ENCODE data around the gene METTL8. TPM values are rescaled to one million over a fixed set of nuclear protein-coding genes. Genes with fewer than 3 reads are reported as not detected.

METTL8 gene
- total RNA-seq, 2 donors from 2014 or later, result 8.1 to 18.0 TPM

DNA sequence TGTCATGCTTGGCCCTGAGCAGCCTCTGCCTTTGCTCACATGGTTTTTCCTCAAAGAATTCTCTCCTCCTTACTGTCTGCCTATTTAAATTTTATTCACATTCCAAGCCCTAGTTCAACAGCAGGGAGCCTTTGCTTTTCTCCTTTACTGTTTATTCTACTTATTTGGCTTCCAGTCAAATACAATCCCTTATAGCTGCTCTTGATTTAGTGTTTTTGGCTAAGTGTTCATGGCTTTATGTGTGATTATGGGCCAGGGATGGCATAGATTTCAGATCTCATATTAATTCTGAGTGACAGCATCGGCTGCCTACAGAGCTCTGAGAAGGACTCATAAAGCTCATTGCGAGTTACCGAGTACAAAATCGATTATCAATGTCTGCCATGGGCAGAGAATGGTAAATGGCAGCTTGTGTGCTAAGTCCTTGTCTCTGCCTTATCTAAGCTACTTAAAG, 106.7 kb downstream of the METTL8 start:
- no peaks in the 10 kb centered on the region for H3K36me3 ChIP-seq
- 46% methylated on average over 4 of the region's 4 CpGs for WGBS
- DNase-seq (ENCODE audit: low spot score), result no peak
- intact Hi-C loops (cut with DNase I), result no loop called here
- no peaks in the 10 kb centered on the region for H3K4me1 ChIP-seq (replicated peaks)
- H3K27me3 ChIP-seq (replicated peaks; ENCODE audit: insufficient read depth), result no peaks in the 10 kb centered on the region
- no peak overlapping the region for H3K27ac ChIP-seq
- no peaks in the 10 kb centered on the region for H3K9me3 ChIP-seq
- TF ChIP-seq, protein P1, sequence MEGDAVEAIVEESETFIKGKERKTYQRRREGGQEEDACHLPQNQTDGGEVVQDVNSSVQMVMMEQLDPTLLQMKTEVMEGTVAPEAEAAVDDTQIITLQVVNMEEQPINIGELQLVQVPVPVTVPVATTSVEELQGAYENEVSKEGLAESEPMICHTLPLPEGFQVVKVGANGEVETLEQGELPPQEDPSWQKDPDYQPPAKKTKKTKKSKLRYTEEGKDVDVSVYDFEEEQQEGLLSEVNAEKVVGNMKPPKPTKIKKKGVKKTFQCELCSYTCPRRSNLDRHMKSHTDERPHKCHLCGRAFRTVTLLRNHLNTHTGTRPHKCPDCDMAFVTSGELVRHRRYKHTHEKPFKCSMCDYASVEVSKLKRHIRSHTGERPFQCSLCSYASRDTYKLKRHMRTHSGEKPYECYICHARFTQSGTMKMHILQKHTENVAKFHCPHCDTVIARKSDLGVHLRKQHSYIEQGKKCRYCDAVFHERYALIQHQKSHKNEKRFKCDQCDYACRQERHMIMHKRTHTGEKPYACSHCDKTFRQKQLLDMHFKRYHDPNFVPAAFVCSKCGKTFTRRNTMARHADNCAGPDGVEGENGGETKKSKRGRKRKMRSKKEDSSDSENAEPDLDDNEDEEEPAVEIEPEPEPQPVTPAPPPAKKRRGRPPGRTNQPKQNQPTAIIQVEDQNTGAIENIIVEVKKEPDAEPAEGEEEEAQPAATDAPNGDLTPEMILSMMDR (IDR thresholded peaks at IDR 0.05), result no peak
- TF ChIP-seq POLR2A (IDR thresholded peaks at IDR 0.05) (no peak), POLR2AphosphoS5 (IDR thresholded peaks at IDR 0.05) (no peak)
- no peak overlapping the region for H3K4me3 ChIP-seq

GRCh38 chr2:171325886-171326585, 107.8 kb downstream of the METTL8 start:
- no peaks in the 10 kb centered on the region for H3K4me1 ChIP-seq (replicated peaks)
- TF ChIP-seq POLR2A (IDR thresholded peaks at IDR 0.05) (no peak), POLR2AphosphoS5 (IDR thresholded peaks at IDR 0.05) (no peak)
- TF ChIP-seq, protein P1 (IDR thresholded peaks at IDR 0.05), result no peak
- DNase-seq (ENCODE audit: low spot score), result no peak
- no peak overlapping the region for H3K4me3 ChIP-seq
- intact Hi-C loops (cut with DNase I), result no loop called here
- H3K27me3 ChIP-seq (replicated peaks; ENCODE audit: insufficient read depth), result no peaks in the 10 kb centered on the region
- WGBS, result 91% methylated on average over 4 of the region's 4 CpGs
- H3K27ac ChIP-seq, result no peak overlapping the region
- H3K9me3 ChIP-seq, result no peaks in the 10 kb centered on the region
- no peaks in the 10 kb centered on the region for H3K36me3 ChIP-seq

GRCh38 chr2:171323971-171324528, 109.7 kb downstream of the METTL8 start:
- TF ChIP-seq POLR2AphosphoS5 (IDR thresholded peaks at IDR 0.05) (no peak), POLR2A (IDR thresholded peaks at IDR 0.05) (no peak)
- TF ChIP-seq, protein P1 (IDR thresholded peaks at IDR 0.05), result no peak
- H3K27ac ChIP-seq, result no peak overlapping the region
- intact Hi-C loops (cut with DNase I), result no loop called here
- no peaks in the 10 kb centered on the region for H3K36me3 ChIP-seq
- H3K27me3 ChIP-seq (replicated peaks; ENCODE audit: insufficient read depth), result no peaks in the 10 kb centered on the region
- DNase-seq (ENCODE audit: low spot score), result no peak
- H3K4me3 ChIP-seq, result no peak overlapping the region
- H3K4me1 ChIP-seq (replicated peaks), result no peaks in the 10 kb centered on the region
- no peaks in the 10 kb centered on the region for H3K9me3 ChIP-seq
- WGBS, result 83% methylated on average over 5 of the region's 5 CpGs

- no peaks in the 10 kb centered on the region for H3K4me1 ChIP-seq (replicated peaks)
Measured at GRCh38 chr2:171322928-171323327, 110.9 kb downstream of the METTL8 start.

More at GRCh38 chr2:171322928-171323327, 110.9 kb downstream of the METTL8 start:
- Histone ChIP-seq H3K9me3 (no peaks in the 10 kb centered on the region), H3K4me3 (no peak overlapping the region), H3K36me3 (no peaks in the 10 kb centered on the region), H3K27me3 (replicated peaks; ENCODE audit: insufficient read depth) (no peaks in the 10 kb centered on the region), H3K27ac (no peak overlapping the region)
- 98% methylated on average over 4 of the region's 4 CpGs for WGBS
- intact Hi-C loops (cut with DNase I), result no loop called here
- DNase-seq (ENCODE audit: low spot score), result no peak
- TF ChIP-seq POLR2AphosphoS5 (IDR thresholded peaks at IDR 0.05), result no peak
- TF ChIP-seq, protein P1 (IDR thresholded peaks at IDR 0.05), result no peak
- TF ChIP-seq POLR2A (IDR thresholded peaks at IDR 0.05), result no peak

All from prostate gland (tissue), 2 donors.